Endodermal cell (in vitro differentiated cells): Measurements from ENCODE around the gene TCF7L2. TPM values are rescaled to one million over a fixed set of nuclear protein-coding genes. Genes with fewer than 3 reads are reported as not detected.
A peak's percentile ranks its signal among the peaks of the same experiment; 100 is the strongest.

ENCODE experiments used
- DNase-seq: peaks from one replicate; pipeline ENCODE4 v3.0.0-alpha.2; 2017
- H3K27ac ChIP-seq: 2 replicates; pipeline ENCODE4 v1.5.1; 2013; ENCODE audit warnings: mild to moderate bottlenecking, low read depth, low read length, moderate library complexity
- H3K27me3 ChIP-seq: 2 replicates; pipeline ENCODE4 v1.6.1; 2013; ENCODE audit warnings: mild to moderate bottlenecking, low read length, moderate library complexity; ENCODE audit not compliant: insufficient read depth, control insufficient read depth, poor library complexity, severe bottlenecking
- H3K36me3 ChIP-seq: 2 replicates; pipeline ENCODE4 v1.7.0; 2013; ENCODE audit warnings: mild to moderate bottlenecking, low read length, moderate library complexity; ENCODE audit not compliant: control insufficient read depth, insufficient read depth
- H3K4me1 ChIP-seq: one replicate; pipeline ENCODE4 v1.7.0; 2013; ENCODE audit warnings: low read length; ENCODE audit not compliant: control insufficient read depth, insufficient read depth
- H3K4me3 ChIP-seq: 2 replicates; pipeline ENCODE4 v1.5.1; 2013; ENCODE audit warnings: mild to moderate bottlenecking, low read length, moderate library complexity
- H3K9ac ChIP-seq: 2 replicates; pipeline ENCODE4 v1.6.1; 2013; ENCODE audit warnings: mild to moderate bottlenecking, low read length, moderate library complexity; ENCODE audit not compliant: poor library complexity, severe bottlenecking; ENCODE audit errors: extremely low read depth
- H3K9me3 ChIP-seq: 2 replicates; pipeline ENCODE4 v1.6.1; 2013; ENCODE audit warnings: mild to moderate bottlenecking, low read length, moderate library complexity; ENCODE audit not compliant: control insufficient read depth
- H3K27ac Mint-ChIP-seq: 2 replicates; pipeline ENCODE4 v1.8.0; 2020; ENCODE audit warnings: mixed read lengths
- H3K27me3 Mint-ChIP-seq: 2 replicates; pipeline ENCODE4 v1.8.0; 2021; ENCODE audit warnings: mild to moderate bottlenecking, mixed read lengths; ENCODE audit not compliant: insufficient read depth
- H3K36me3 Mint-ChIP-seq: 2 replicates; pipeline ENCODE4 v1.8.0; 2020; ENCODE audit warnings: low read depth, mixed read lengths
- H3K4me1 Mint-ChIP-seq: 2 replicates; pipeline ENCODE4 v1.8.0; 2020; ENCODE audit warnings: mixed read lengths
- H3K4me3 Mint-ChIP-seq: 2 replicates; pipeline ENCODE4 v1.8.0; 2020; ENCODE audit warnings: mild to moderate bottlenecking, moderate library complexity, mixed read lengths
- H3K9me3 Mint-ChIP-seq: 2 replicates; pipeline ENCODE4 v1.8.0; 2020; ENCODE audit warnings: mild to moderate bottlenecking, mixed read lengths
- CTCF ChIP-seq: fragments of 200-600 bp; sonication (generic); conservative IDR thresholded peaks from 2 replicates; pipeline ENCODE4 v1.5.0; 2021; ENCODE audit warnings: antibody characterized with exemption, mild to moderate bottlenecking
- WGBS, 2 experiments: methylation state at CpG; one replicate each; pipeline versions ENCODE4 v1.1.5 to v1.1.7; 2013; ENCODE audit warnings: missing lambda C conversion rate in 2 of 2, mixed read lengths in 1 of 2; ENCODE audit not compliant: insufficient coverage in 1 of 2, insufficient read length in 1 of 2; 5-methylcytosine and 5-hydroxymethylcytosine counted together
- total RNA-seq, 2 donors: library from RNA; stranded (reverse); fragmentation: NEBNext Ultra II Directional in 1 of 2; extraction: Animal tissue kit (Norgen Biotek cat#: 25700) in 1 of 2; gene quantifications; 2 replicates in 1 of 2; 3 replicates in 1 of 2; pipeline ENCODE4 v1.2.1, GENCODE V29; 2021

The TCF7L2 gene
- total RNA-seq, 2 donors from 2014 or later: 73.2 to 105 TPM

- no peak for TF ChIP-seq CTCF
- Mint-ChIP-seq H3K9me3 (no peaks in the 10 kb centered on the region), H3K27ac (peak overlapping the region; percentile 78), H3K4me3 (peak overlapping the region; percentile 12), H3K27me3 (peaks cover 13% of the 10 kb centered on the region), H3K4me1 (peaks cover 28% of the 10 kb centered on the region), H3K36me3 (no peaks in the 10 kb centered on the region)
- no peak overlapping the region for H3K27ac ChIP-seq
- WGBS, 2 experiments: 65 to 75% methylated on average over 1 to 6 of the region's 6 CpGs
- H3K4me1 ChIP-seq: peaks cover 8% of the 10 kb centered on the region
- H3K9ac ChIP-seq: no peak overlapping the region
- DNase-seq: peak; percentile 65
- H3K4me3 ChIP-seq: no peak overlapping the region
- no peaks in the 10 kb centered on the region for H3K9me3 ChIP-seq
- H3K36me3 ChIP-seq: no peaks in the 10 kb centered on the region
- H3K27me3 ChIP-seq: peaks cover 9% of the 10 kb centered on the region
Measured at GRCh38 chr10:112938808-112939482, 11.1 kb upstream of the TCF7L2 start.

GRCh38 chr10:112945811-112946210 lies 4.2 kb upstream of the TCF7L2 start:
- peaks cover 5% of the 10 kb centered on the region for H3K27me3 ChIP-seq
- H3K4me1 ChIP-seq: peaks cover 4% of the 10 kb centered on the region
- H3K36me3 ChIP-seq: no peaks in the 10 kb centered on the region
- H3K4me3 Mint-ChIP-seq: no peak overlapping the region
- H3K36me3 Mint-ChIP-seq: no peaks in the 10 kb centered on the region
- H3K27ac ChIP-seq: no peak overlapping the region
- no peaks in the 10 kb centered on the region for H3K9me3 ChIP-seq
- no peak overlapping the region for H3K9ac ChIP-seq
- no peak for DNase-seq
- H3K27me3 Mint-ChIP-seq: peaks cover 5% of the 10 kb centered on the region
- H3K4me1 Mint-ChIP-seq: peaks cover 40% of the 10 kb centered on the region
- no peak for TF ChIP-seq CTCF
- WGBS, 2 experiments: 94 to 95% methylated on average over 4 to 5 of the region's 5 CpGs
- no peak overlapping the region for H3K27ac Mint-ChIP-seq
- H3K4me3 ChIP-seq: no peak overlapping the region
- no peaks in the 10 kb centered on the region for H3K9me3 Mint-ChIP-seq

GRCh38 chr10:112946649-112947048 lies 3.4 kb upstream of the TCF7L2 start:
- WGBS, 2 experiments: 90 to 100% methylated on average over 2 to 3 of the region's 3 CpGs
- Mint-ChIP-seq H3K27me3 (no peaks in the 10 kb centered on the region), H3K9me3 (no peaks in the 10 kb centered on the region), H3K27ac (no peak overlapping the region), H3K4me3 (no peak overlapping the region), H3K36me3 (peaks cover under 1% of the 10 kb centered on the region), H3K4me1 (peaks cover 34% of the 10 kb centered on the region)
- no peak overlapping the region for H3K27ac ChIP-seq
- no peak overlapping the region for H3K9ac ChIP-seq
- H3K36me3 ChIP-seq: no peaks in the 10 kb centered on the region
- no peaks in the 10 kb centered on the region for H3K9me3 ChIP-seq
- no peak overlapping the region for H3K4me3 ChIP-seq
- no peak for DNase-seq
- no peak for TF ChIP-seq CTCF
- peaks cover 4% of the 10 kb centered on the region for H3K4me1 ChIP-seq
- H3K27me3 ChIP-seq: no peaks in the 10 kb centered on the region
